Neural crest cell (in vitro differentiated cells): Measurements from ENCODE around the gene SERPINI2. TPM values are rescaled to one million over a fixed set of nuclear protein-coding genes. Genes with fewer than 3 reads are reported as not detected.

Experiments
- DNase-seq: peaks from one replicate; pipeline ENCODE4 v3.0.0; 2021; ENCODE audit warnings: low read depth, mixed read lengths, low spot score
- H3K27ac Mint-ChIP-seq: one replicate; pipeline ENCODE4 v1.8.0; 2021; ENCODE audit warnings: mild to moderate bottlenecking, mixed read lengths; ENCODE audit not compliant: unreplicated experiment
- H3K27me3 Mint-ChIP-seq: 2 replicates; pipeline ENCODE4 v1.8.0; 2021; ENCODE audit warnings: low read depth, mild to moderate bottlenecking, mixed read lengths
- H3K36me3 Mint-ChIP-seq: 2 replicates; pipeline ENCODE4 v1.8.0; 2021; ENCODE audit warnings: low read depth, mild to moderate bottlenecking, mixed read lengths
- H3K4me1 Mint-ChIP-seq: 2 replicates; pipeline ENCODE4 v1.8.0; 2021; ENCODE audit warnings: mixed read lengths
- H3K4me3 Mint-ChIP-seq: one replicate; pipeline ENCODE4 v1.8.0; 2021; ENCODE audit warnings: mild to moderate bottlenecking, mixed read lengths
- H3K9me3 Mint-ChIP-seq: 2 replicates; pipeline ENCODE4 v1.8.0; 2021; ENCODE audit warnings: mixed read lengths
- CTCF ChIP-seq: fragments of 200-600 bp; sonication (generic); conservative IDR thresholded peaks from 2 replicates; pipeline ENCODE4 v1.5.0; 2021; ENCODE audit warnings: antibody characterized with exemption, mild to moderate bottlenecking
- total RNA-seq: library from RNA; stranded (reverse); gene quantifications from 2 replicates; pipeline ENCODE4 v1.2.1, GENCODE V29; 2021

SERPINI2 gene
- total RNA-seq, 1 donor from 2014 or later: 0.56 TPM

- Mint-ChIP-seq H3K36me3 (no peaks in the 10 kb centered on the region), H3K27ac (no peak overlapping the region), H3K27me3 (no peaks in the 10 kb centered on the region), H3K4me3 (no peak overlapping the region), H3K9me3 (no peaks in the 10 kb centered on the region), H3K4me1 (peaks cover 4% of the 10 kb centered on the region)
- DNase-seq: no peak
- TF ChIP-seq CTCF: no peak
Observed at GRCh38 chr3:167409611-167410010, 64.2 kb downstream of the SERPINI2 start.

- Mint-ChIP-seq H3K4me1 (peaks cover 4% of the 10 kb centered on the region), H3K27me3 (no peaks in the 10 kb centered on the region), H3K4me3 (no peak overlapping the region), H3K9me3 (no peaks in the 10 kb centered on the region), H3K27ac (no peak overlapping the region), H3K36me3 (no peaks in the 10 kb centered on the region)
- peak; percentile 77 for TF ChIP-seq CTCF
- DNase-seq: peak; percentile 26
Observed at GRCh38 chr3:167406876-167407492, 66.9 kb downstream of the SERPINI2 start.

GRCh38 chr3:167397826-167398225 is 76.0 kb downstream of the SERPINI2 start:
- Mint-ChIP-seq H3K27ac (no peak overlapping the region), H3K36me3 (no peaks in the 10 kb centered on the region), H3K27me3 (peaks cover 11% of the 10 kb centered on the region), H3K4me3 (no peak overlapping the region), H3K4me1 (no peaks in the 10 kb centered on the region), H3K9me3 (no peaks in the 10 kb centered on the region)
- DNase-seq: no peak
- no peak for TF ChIP-seq CTCF

GRCh38 chr3:167396075-167396474 is 77.8 kb downstream of the SERPINI2 start:
- no peaks in the 10 kb centered on the region for H3K9me3 Mint-ChIP-seq
- no peaks in the 10 kb centered on the region for H3K36me3 Mint-ChIP-seq
- no peak overlapping the region for H3K27ac Mint-ChIP-seq
- H3K4me3 Mint-ChIP-seq: no peak overlapping the region
- peaks cover 15% of the 10 kb centered on the region for H3K27me3 Mint-ChIP-seq
- no peak for DNase-seq
- TF ChIP-seq CTCF: no peak
- H3K4me1 Mint-ChIP-seq: no peaks in the 10 kb centered on the region

GRCh38 chr3:167394003-167394402 is 79.8 kb downstream of the SERPINI2 start:
- no peak for DNase-seq
- H3K4me1 Mint-ChIP-seq: no peaks in the 10 kb centered on the region
- H3K9me3 Mint-ChIP-seq: no peaks in the 10 kb centered on the region
- peaks cover 15% of the 10 kb centered on the region for H3K27me3 Mint-ChIP-seq
- no peak overlapping the region for H3K27ac Mint-ChIP-seq
- TF ChIP-seq CTCF: peak; percentile 37
- H3K36me3 Mint-ChIP-seq: no peaks in the 10 kb centered on the region
- H3K4me3 Mint-ChIP-seq: no peak overlapping the region

Other genes starting within 250 kb of the SERPINI2 start
- 0.73 and 1.6 TPM in 2 replicates for gene ZBBX, start 93.7 kb downstream of the SERPINI2 start, total RNA-seq
- 3.5 and 5.4 TPM in 2 replicates for gene WDR49, start 179.9 kb upstream of the SERPINI2 start, total RNA-seq